Stomach (tissue), 4 donors: ENCODE data around the gene ABCB8.

ENCODE experiments used
- POLR2A ChIP-seq, 4 donors: fragments of 450-650 bp; IDR thresholded peaks; one replicate each; pipeline ENCODE4 v1.6.1; 2016; ENCODE audit warnings: antibody characterized with exemption in 4 of 4, control low read depth in 2 of 4, mild to moderate bottlenecking in 1 of 4, moderate library complexity in 1 of 4
- POLR2AphosphoS5 ChIP-seq, 3 donors: sonication (generic); formaldehyde crosslinking; IDR thresholded peaks; one replicate each; pipeline ENCODE4 v1.6.1; 2016; ENCODE audit warnings: antibody characterized with exemption in 3 of 3

DNA sequence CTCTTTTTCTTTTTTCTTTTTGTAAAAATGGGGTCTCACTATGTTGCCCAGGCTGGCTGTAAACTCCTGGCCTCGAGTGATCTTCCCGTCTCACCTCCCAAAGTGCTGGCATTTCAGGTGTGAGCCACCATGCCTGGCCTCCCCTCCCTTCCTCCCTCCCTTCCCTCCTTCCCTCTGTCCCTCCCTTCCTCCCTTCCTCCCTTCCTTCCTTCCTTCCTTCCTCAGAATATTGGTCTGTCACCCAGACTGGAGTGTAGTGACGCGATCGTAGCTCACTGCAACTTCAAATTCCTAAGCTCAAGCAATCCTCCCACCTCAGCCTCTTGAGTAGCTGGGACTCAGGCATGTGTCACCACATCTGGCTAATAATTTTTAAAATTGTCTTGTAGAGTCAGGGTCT is 66.4 kb downstream of the ABCB8 start:
- TF ChIP-seq POLR2A (IDR thresholded peaks at IDR 0.05) (no peak), POLR2AphosphoS5 (IDR thresholded peaks at IDR 0.05) (no peak)
